Thyroid gland (tissue), 4 donors: Measurements from ENCODE around the gene PPBP.

ENCODE experiments used
- POLR2A ChIP-seq, 2 donors: fragments of 450-650 bp; IDR thresholded peaks; one replicate each; pipeline ENCODE4 v1.6.1; 2017; ENCODE audit warnings: antibody characterized with exemption in 2 of 2, mild to moderate bottlenecking in 2 of 2, moderate library complexity in 1 of 2
- TF ChIP-seq, protein P1 (sequence below), 6 experiments: fragments of 200-600 bp in 3 of 6; fragments of 450-650 bp in 3 of 6; sonication (generic) in 3 of 6; IDR thresholded peaks; one replicate each; pipeline ENCODE4 v1.5.1; 2016 to 2019; ENCODE audit warnings: antibody characterized with exemption in 6 of 6, mild to moderate bottlenecking in 2 of 6, inconsistent platforms in 1 of 6, moderate library complexity in 1 of 6

DNA sequence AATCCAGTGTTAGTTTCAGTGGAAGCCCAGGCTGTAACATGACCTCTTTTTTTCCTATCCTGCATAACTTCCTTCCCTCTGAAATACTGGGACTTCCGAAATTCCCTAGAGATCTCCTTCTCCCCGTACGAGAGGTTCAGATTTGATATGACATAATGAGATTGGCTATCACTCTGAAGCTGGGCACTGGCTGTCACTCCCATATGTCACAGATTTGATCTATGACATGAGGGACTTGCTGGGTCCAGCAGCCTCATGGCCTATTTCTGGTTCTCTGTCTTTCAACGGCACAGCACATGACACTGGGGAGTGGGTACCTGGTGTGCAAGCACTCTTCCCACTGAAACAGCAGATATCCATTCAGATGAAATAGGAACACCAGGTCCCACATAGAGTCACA lies 42.9 kb downstream of the PPBP start:
- TF ChIP-seq, protein P1, sequence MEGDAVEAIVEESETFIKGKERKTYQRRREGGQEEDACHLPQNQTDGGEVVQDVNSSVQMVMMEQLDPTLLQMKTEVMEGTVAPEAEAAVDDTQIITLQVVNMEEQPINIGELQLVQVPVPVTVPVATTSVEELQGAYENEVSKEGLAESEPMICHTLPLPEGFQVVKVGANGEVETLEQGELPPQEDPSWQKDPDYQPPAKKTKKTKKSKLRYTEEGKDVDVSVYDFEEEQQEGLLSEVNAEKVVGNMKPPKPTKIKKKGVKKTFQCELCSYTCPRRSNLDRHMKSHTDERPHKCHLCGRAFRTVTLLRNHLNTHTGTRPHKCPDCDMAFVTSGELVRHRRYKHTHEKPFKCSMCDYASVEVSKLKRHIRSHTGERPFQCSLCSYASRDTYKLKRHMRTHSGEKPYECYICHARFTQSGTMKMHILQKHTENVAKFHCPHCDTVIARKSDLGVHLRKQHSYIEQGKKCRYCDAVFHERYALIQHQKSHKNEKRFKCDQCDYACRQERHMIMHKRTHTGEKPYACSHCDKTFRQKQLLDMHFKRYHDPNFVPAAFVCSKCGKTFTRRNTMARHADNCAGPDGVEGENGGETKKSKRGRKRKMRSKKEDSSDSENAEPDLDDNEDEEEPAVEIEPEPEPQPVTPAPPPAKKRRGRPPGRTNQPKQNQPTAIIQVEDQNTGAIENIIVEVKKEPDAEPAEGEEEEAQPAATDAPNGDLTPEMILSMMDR (IDR thresholded peaks at IDR 0.05) = no peak
- TF ChIP-seq POLR2A (IDR thresholded peaks at IDR 0.05) = no peak
